CD4-positive, alpha-beta T cell treated with Interleukin-21 for 1 hour (primary cell): ENCODE measurements around the gene BUB1.
A peak's percentile ranks its signal among the peaks of the same experiment; 100 is the strongest.
"Not testable (repeated sequence)": the region's sequence is repeated elsewhere in the genome, so short reads cannot be mapped to it uniquely, and the experiment has no call there.

Source experiments
- DNase-seq: peaks from one replicate; pipeline ENCODE4 v3.0.0-alpha.2; 2020

The BUB1 gene

GRCh38 chr2:110655701-110656100, 22.2 kb downstream of the BUB1 start:
- no peak for DNase-seq

- no peak for DNase-seq
These were observed 24.0 kb downstream of the BUB1 start for GRCh38 chr2:110653861-110654260.

- no peak for DNase-seq
These were observed 27.5 kb downstream of the BUB1 start for GRCh38 chr2:110650346-110650745.

GRCh38 chr2:110647777-110648176, 30.1 kb downstream of the BUB1 start:
- DNase-seq = no peak

- no peak for DNase-seq
These were observed 32.2 kb downstream of the BUB1 start for GRCh38 chr2:110645616-110646015.

GRCh38 chr2:110644357-110644756, 33.5 kb downstream of the BUB1 start:
- no peak for DNase-seq

GRCh38 chr2:110642360-110642759, 35.5 kb downstream of the BUB1 start:
- DNase-seq = no peak

GRCh38 chr2:110639972-110640371, 37.9 kb downstream of the BUB1 start:
- DNase-seq = no peak

GRCh38 chr2:110638952-110639695, 38.7 kb downstream of the BUB1 start:
- no peak for DNase-seq

- DNase-seq = no peak
These were observed 39.9 kb downstream of the BUB1 start for GRCh38 chr2:110638004-110638403.

GRCh38 chr2:110637093-110637492, 40.8 kb downstream of the BUB1 start:
- no peak for DNase-seq

- DNase-seq = not testable (repeated sequence)
These were observed 41.8 kb downstream of the BUB1 start for GRCh38 chr2:110635949-110636628.

GRCh38 chr2:110627348-110627747, 50.5 kb downstream of the BUB1 start:
- DNase-seq = not testable (repeated sequence)

- DNase-seq = not testable (repeated sequence)
These were observed 58.4 kb downstream of the BUB1 start for GRCh38 chr2:110619326-110619939.

GRCh38 chr2:110613927-110614326, 63.9 kb downstream of the BUB1 start:
- not testable (repeated sequence) for DNase-seq

GRCh38 chr2:110610613-110611250, 67.1 kb downstream of the BUB1 start:
- peak; percentile 31 for DNase-seq

GRCh38 chr2:110609843-110610612, 67.8 kb downstream of the BUB1 start:
- DNase-seq = not testable (repeated sequence)

GRCh38 chr2:110608788-110609502, 68.9 kb downstream of the BUB1 start:
- not testable (repeated sequence) for DNase-seq

GRCh38 chr2:110605057-110605456, 72.8 kb downstream of the BUB1 start:
- DNase-seq = not testable (repeated sequence)

GRCh38 chr2:110603917-110604591, 73.8 kb downstream of the BUB1 start:
- DNase-seq = not testable (repeated sequence)

GRCh38 chr2:110602139-110602538, 75.7 kb downstream of the BUB1 start:
- DNase-seq = not testable (repeated sequence)
